Activated CD8-positive, alpha-beta memory T cell treated with anti-CD3 and anti-CD28 coated beads for 4 hours (primary cell): Measurements from ENCODE around the gene ETV4.

ENCODE experiments used
- DNase-seq, 2 donors: peaks; one replicate each; pipeline ENCODE4 v3.0.0-alpha.2; 2020; ENCODE audit warnings: low read depth in 2 of 2

Gene ETV4

DNA sequence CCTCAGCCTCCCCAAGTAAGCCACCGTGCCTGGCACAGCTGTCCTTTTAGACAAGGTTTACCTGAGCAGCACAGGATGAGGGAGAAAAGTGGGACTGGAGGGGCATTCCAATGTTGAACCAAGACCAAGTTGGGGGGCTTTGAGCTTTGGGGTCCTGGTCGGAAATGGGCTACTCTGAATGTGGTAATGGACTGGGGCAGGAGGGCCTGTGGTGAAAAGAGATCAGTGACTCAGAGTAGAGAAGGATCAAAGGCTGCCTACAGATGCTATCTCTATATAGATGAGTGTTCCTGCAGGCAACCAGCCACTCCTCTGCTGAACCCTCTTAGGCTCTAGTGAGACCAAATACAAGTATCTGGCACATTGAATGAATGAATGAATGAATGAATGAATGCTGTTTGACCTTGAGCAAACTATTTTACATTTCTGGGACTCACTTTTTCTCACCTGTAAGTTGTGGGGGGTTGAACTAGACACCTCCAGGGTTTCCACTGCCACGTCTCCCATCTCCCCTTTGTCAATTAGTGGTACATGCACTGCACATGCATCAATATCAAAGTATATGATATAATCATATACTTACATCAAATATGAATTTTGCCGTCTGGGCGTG lies 26.3 kb upstream of the ETV4 start:
- DNase-seq: no peak

DNA sequence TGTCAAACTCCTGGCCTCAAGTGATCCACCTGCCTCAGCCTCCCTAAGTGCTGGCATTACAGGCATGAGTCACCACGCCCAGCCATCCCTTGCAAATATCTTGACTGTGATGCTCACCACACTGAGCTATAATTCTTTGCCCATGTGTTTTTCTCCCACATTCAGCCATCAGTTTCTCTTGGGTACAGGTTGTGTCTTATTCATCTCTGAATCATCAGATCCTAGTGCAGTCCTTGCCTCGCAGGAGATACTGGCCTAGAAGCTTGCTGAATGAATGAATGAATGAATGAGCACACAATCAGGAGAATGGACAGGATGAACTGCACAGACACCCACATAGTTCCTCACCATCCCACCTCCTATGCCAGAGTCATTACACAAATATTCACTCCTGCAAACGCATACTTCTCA lies 24.4 kb upstream of the ETV4 start:
- no peak for DNase-seq

GRCh38 chr17:43568506-43569082 lies 22.5 kb upstream of the ETV4 start:
- no peak for DNase-seq

DNA sequence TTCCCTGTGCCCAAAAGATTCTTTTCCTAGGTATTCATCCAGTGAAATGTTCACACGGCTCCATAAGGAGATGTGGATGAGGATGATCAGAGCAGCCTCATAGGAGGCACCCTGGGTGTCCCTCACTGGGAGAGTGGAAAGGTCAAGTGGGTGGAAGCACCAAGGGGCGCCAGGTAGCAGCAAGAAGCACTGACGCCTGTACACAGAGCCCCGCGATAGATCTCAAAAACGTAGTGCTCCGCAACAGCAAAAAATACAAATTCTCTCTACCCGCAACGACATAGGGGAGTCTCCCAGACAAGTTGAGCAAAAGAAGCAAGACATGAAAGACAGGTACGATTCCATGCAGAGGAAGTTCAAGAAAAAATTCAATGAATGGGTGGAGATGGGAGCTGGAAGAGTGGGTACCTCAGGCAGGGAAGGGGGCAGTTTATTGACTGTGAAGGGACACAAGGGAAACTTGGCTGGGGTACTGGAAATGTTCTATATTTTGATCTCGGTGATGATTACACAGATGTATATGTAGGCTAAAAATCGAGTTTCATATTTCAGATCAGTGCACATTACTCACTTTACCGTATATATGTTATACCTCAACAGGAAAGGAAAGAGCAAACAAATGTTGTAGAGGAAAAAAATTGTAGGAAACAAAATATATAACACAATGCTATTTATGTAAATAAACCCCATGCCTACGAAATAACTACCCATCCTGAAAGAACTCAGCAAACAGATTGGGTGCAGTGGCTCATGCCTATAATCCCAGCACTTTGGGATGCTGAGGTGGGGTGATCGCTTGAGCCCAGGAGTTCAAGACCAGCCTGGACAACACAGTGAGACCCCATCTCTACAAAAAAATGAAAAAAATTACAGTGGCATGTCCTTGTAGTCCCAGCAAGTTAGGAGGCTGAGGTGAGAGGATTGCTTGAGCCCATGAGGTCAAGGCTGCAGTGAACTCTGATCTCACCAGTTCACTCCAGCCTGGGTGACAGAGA lies 17.8 kb upstream of the ETV4 start:
- DNase-seq: no peak

DNA sequence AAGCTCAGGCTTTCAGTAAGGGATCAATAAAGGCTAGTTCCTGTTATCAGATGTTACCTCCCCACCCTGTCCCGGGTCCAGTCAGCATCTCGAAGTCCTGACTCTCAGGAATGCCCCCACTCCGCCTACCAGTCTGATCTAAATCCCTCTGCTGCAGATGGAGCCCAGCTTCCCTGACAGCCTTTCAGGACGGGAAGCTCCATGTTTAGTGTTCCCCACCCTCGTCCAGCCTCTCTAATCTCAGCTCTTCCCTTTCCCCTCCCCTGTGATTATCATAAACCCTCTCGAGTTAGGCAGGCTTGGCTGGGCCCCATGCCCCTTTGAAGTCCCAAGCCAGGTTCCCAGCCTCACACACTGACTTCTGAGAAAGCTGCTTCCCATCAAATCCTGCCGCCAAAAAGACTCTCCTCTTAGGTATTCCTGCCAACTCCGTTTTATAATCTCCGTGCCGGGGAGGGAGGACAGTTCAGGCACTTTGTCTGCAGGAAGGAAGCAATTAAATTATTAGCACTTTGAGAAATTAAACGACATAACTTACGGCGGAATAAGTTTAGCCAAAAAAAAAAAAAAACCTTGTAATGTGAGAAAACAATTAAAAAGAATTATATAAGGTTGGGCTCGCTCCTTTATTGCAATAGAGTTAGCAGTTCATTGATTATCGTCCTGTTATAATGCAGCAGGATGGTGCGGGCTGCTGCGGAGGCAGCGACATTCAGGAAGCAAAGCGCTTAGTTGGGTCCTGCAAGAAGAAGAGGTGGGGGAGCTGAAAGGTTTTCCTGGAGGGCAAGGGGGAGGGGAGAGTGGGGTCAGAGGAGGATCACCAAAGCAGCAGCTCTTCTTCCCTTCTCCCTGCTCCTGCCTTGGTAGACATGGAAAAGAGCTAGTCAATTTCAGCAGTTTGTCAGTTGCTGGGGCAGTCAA lies 16.8 kb upstream of the ETV4 start:
- DNase-seq: no peak

GRCh38 chr17:43560461-43561427 lies 14.6 kb upstream of the ETV4 start:
- DNase-seq: no peak

- DNase-seq: no peak
Observed at GRCh38 chr17:43559161-43559816, 13.1 kb upstream of the ETV4 start.

DNA sequence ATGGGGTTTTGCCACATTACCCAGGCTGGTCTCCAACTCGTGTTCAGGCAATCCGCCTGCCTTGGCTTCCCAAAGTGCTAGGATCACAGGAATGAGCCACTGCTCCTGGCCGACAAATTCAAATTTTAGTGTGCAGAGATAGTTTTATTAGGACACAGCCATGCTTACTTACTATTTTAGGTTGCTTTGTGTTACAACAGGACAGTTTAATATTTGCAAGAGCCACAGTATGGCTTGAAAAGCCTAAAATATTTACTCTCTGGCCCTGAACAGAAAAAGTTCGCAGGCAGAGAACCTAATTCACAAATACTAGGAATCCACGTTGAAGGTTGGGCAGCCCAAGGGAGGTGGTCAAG lies 12.6 kb upstream of the ETV4 start:
- DNase-seq: no peak

DNA sequence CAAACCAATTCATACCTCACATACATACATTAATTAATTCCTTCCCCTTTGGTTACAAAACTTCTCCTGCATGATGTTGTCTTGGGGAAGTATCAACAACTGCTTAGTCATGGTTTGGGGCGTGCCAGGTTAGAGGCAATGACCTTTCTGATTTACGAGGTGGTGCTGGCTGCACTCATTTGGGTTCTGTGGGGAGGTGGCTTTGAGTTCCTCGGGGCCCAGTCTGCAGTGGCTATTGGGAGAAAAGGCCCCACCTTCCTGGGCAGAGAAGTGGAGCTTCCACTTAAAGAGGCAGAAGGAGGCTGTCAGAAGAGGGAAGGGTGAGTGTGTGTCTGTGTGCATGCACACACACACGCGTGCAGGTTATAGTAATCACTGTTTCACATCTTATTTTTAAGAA lies 10.2 kb upstream of the ETV4 start:
- DNase-seq: no peak

DNA sequence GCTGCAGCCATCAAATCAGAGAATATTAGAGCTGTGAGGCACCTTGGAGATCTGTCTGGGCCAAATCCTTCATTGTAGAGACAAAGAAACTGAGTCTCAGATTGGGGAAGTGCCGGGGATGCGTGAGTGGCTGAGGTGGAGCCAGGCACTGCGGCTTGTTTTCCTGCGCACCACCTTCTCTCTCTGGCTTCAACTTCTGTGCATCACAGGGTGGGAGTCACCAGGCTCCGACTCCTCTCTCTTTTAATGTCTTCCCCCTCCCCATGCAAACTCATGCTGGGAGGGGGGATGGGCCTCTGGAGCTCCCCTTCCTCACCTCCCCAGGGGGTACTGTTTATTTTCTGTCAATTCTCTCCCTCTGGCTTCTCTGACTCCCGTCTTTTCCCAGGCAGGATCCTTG lies 8.7 kb upstream of the ETV4 start:
- DNase-seq: no peak

GRCh38 chr17:43553573-43553972 lies 7.4 kb upstream of the ETV4 start:
- no peak for DNase-seq

- no peak for DNase-seq
Observed at GRCh38 chr17:43552229-43552837, 6.2 kb upstream of the ETV4 start.

DNA sequence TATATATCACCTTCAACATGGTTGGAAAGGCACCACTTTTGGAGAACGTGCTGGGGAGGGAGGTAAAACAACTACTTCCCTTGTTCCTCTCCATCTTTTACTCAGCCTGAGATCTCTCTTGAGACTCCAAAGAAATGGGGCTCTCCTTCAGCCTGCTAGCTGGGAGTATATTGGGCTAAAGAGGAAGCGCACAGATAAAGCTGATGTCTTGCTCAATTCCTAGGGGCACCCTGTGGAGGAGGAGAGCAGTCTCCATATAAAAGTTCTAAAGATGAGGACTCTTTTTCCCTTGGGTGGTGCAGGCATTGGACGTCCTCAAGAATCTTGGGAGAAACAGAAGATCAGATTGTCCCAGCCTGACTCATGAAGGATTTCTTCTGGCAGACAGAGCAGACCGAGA lies 4.6 kb upstream of the ETV4 start:
- no peak for DNase-seq

DNA sequence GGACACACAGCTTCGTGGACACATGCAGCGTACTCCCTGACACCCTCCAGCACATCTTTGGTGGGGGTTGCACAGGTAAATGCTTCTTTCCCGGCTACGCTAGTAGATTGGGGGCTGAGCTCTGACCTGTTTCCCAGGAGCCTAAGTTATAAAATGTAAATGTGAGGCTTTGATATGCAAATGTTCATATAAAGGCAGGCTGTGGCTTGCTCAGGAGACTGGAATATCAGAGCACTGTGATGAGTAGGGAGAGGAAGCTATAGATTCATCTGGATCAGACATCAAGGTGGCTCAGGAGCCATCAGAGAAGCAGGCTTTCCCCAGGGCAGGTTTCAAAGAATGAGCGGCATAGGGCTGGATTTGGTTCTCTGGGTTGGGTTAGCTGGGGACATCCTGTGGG lies 3.4 kb upstream of the ETV4 start:
- no peak for DNase-seq

- DNase-seq: no peak
Observed at GRCh38 chr17:43548689-43549379, 2.7 kb upstream of the ETV4 start.

DNA sequence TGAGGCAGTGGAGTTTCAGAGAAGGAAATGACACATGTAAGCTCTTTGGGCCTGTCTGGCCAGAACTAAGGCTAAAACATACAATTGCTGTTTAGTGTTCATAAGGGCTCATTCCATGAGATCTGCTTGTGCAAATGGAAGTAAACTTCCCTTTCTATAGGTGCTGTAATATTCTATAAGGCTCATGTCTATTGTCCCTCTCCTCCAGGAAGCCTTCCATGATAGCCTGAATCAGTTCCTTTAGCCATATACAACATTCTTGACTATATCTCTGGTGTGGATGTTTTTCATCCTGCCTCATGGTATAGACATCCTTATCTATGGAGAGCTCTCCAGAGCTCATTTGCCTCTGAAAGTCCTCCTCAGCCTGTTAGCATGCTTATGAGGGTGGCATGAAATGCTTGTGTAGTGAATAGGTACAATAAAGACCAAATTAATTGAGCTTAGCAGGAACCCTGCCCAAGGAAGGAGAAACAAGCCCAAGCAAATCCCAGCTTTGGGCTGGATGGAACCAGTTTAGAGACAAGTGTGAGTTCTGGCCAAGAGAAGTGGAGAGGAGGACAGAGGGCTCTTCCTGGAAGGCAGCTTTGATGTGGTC lies 1.6 kb upstream of the ETV4 start:
- no peak for DNase-seq

DNA sequence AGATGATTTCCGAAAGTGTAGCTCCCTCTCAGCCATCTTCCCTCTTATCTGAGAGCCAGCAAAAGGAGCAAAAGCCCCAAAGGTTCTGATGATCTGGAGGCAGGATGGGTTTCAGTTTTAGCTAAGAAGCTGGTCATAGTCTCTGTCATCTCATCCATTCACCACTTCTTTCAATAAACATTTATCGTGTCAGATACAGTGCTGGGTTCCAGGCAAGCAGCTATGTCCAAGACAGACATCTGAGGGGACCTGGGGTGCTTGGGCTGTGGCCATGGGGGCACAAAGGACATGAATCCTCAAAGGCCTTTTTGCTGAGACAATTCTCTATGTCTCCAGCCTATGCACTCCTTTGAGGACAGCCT lies 1.0 kb upstream of the ETV4 start:
- no peak for DNase-seq

GRCh38 chr17:43545383-43545632 lies 832 bp downstream of the ETV4 start:
- no peak for DNase-seq
